Suppressor macrophage treated with lipopolysaccharide for 4 hours (primary cell): ENCODE data around the gene OTUD5.
A peak's percentile ranks its signal among the peaks of the same experiment; 100 is the strongest.

Experiments
- DNase-seq: peaks from one replicate; pipeline ENCODE4 v3.0.0-alpha.2; 2020

The OTUD5 gene

DNA sequence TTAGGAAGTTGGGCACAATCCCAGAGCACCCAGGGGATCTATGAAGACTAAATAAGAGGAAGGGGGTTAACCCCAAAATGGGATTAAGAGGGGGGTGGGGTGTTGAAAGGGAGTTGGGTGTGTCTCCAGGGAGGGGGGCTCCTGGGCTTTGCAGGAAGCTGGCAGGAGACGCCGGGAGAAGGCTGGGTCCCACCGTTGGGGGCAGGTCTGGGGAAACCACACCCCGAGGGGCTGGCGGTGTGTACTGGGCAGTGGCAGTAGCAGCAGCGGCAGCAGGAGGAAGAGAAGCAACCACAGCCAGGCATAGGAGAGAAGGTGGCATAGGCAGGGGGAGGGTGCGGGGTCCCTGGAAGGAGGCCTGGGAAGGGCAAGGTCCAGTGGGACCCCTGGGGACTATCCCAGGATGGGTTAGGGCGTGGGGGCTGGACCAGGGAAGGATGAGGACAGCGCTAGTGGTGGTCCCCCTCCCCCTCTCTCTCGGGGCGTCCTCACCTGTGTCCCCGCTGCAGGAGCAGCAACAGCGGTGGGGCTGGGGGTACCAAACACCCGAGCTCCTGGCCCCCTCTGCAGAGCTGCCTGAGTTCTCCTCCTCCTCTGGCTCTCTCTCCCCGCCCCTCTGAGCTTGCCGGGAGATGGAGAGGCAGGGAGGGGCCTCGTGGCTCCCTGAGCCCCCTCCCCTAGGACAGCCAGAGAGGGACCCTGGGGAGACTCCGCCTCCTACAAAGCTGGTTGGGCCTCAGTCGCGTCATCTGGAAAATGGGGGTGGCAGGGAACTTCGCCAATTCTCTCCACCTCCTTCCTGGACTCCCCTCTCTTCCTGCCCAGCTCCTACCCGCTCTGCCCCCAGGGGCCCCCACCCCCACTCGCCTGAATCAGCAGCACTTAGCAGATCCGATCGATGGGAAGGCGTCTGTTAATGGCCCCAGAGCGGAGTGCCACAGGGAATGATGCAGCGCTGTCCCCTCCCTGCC, 14.1 kb upstream of the OTUD5 start, which contains the start of gene KCND1:
KCND1 (minus strand) TSS at position 596 of the 971 bp plus-strand sequence. CDS start 1,573 bp downstream, outside the sequence.
- no peak for DNase-seq

GRCh38 chrX:48969471-48969870, 12.1 kb upstream of the OTUD5 start:
- no peak for DNase-seq

DNA sequence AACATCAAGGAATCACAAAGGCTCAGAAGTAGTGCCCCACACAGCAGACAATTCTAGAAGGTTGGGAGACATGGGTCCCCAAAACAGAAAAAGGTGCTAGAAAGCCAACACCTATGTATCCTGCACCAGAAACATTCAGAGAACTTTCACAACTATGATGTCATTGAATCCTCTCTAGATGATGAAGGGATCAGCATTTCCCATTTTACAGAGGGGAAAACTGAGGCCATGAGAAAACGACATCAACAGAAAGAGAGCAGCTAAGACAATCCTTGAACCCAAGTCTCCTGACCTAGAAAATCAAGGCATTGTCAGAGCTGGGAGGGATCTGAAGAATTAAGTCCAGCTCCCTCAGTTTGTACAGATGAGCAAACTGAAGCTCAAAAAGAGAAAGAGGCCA, 11.0 kb upstream of the OTUD5 start:
- DNase-seq = no peak

DNA sequence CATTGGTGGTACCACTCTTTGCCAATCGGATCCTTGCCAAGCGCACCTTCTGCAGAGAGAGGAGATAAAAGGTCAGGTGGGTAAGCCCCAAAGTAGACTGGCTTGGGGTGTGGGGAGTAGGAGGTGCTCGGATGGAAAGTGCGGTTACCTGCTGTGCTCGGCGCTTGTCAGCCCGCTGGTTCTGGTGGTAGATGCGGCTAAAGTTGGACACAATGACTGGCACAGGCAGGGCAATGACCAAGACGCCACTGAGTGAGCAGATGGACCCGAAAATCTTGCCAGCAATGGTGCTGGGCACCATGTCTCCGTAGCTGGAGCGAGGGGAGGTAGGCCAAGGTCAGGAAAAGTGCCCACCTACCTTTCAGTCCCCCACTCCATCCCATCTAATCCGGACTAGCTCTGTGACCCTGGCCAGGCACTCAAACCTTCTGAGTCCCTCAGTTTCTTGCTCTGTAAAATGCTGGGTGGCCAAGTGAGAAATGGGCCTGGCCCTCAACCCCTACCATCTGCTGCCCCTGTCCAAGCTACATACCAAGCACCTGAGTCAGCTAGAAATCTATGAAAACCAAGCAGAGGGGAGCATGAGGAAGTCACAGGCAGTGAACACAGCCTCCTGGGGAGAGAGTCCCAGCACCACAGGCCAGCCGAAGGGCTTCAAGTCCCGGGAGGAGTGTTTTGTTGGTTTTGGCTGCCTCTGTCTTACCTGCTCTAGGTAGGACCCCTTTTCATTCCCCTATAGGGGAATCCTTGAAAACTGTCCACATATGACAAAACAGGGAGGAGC, 9.6 kb upstream of the OTUD5 start:
- no peak for DNase-seq

GRCh38 chrX:48965959-48966358, 8.6 kb upstream of the OTUD5 start:
- no peak for DNase-seq

- no peak for DNase-seq
Observed at GRCh38 chrX:48961585-48962091, 4.2 kb upstream of the OTUD5 start.

DNA sequence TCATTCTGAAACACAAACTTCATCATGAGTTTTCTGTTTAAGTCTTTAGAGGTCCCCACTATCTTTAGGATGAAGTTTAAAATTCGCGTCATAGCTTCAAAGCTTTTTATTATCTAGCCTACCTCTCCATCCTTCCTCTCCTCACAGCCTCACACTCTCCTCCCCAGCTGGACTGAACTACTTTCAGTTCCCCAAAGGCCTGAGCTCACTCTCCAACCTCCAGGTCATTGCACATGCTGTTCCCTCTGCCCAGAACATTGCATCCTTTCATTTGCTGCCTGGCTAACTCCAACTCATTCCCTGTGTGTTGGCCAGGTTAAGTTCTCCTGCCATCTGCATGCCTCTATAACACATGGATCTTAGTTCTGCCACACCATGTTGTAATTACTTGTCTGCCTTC, 2.9 kb upstream of the OTUD5 start:
- peak; percentile 37 for DNase-seq

DNA sequence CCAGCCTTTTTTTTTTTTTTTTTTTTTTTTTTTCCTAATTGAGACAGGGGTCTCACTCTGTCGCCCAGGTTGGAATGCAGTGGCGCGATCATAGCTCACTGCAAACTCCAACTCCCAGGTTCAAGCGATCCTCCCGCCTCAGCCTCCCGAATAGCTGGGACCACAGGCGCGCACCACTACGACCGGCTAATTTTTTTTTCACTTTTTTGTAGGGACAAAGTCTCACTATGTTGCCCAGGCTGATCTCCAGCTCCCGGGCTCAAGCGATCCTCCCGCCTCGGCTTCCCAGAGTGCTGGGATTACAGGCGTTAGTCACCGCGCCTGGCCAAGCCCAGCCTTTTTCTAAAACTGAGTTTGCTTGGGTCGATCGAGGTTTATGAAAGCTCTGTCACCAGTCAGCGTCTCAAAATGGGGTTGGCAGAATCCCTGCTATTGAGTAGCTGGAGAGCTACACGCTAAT, 1.3 kb upstream of the OTUD5 start:
- peak; percentile 35 for DNase-seq

- peak; percentile 95 for DNase-seq
Observed at GRCh38 chrX:48957827-48958634, 624 bp upstream of the OTUD5 start.

DNA sequence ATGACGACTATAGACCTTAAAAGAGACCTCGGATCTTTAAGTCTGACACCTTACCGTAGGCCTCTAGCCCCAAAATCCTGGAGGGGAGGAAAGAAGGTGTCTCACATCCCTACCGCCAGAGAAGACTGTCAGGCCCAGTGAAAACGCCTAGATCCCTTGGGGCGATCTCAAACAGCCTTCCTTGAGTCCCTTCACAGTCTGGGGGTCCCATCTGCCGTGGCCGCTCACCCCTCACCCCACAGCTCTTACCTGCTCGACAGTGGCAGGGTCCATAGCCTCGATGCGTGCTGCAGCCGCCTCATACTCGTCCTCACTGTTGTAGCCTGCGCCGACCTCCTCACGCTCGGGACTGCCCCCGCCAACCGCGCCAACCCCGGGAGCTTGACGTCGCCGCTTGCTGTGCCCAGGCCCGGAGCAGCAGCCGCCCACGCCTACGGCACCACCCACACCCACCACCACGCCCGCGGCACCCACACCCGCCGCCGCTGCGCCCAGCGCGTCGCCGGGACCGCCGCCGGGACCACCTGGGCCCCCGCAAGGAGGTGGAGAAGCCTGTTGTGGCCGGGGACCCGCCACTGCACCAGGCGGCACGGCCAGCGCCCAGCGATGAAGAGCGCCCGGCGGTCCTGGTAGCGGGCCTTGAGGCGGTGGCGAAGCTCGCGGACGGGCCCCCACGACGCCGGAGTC, 536 bp downstream of the OTUD5 start:
- peak; percentile 44 for DNase-seq

DNA sequence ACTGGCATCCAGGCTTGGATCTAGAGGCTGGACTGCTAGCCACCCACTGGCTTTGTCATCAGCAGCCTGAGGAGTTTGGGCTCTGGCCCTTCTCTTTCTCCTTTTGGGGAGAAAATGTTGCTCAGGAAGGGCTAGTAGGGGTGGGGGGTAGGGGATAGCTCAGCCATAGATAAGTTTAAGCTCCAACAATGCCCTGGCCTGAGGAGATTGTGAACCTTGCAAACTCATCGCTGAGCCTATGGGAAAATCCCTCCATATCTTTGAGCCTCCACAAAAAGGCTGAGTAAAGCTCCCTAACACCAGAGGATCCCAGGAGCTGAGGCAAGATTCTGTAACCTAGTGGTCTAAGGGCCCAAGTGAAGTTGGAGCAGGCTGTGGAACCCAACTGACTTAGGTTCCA, 8.8 kb downstream of the OTUD5 start:
- DNase-seq = no peak

DNA sequence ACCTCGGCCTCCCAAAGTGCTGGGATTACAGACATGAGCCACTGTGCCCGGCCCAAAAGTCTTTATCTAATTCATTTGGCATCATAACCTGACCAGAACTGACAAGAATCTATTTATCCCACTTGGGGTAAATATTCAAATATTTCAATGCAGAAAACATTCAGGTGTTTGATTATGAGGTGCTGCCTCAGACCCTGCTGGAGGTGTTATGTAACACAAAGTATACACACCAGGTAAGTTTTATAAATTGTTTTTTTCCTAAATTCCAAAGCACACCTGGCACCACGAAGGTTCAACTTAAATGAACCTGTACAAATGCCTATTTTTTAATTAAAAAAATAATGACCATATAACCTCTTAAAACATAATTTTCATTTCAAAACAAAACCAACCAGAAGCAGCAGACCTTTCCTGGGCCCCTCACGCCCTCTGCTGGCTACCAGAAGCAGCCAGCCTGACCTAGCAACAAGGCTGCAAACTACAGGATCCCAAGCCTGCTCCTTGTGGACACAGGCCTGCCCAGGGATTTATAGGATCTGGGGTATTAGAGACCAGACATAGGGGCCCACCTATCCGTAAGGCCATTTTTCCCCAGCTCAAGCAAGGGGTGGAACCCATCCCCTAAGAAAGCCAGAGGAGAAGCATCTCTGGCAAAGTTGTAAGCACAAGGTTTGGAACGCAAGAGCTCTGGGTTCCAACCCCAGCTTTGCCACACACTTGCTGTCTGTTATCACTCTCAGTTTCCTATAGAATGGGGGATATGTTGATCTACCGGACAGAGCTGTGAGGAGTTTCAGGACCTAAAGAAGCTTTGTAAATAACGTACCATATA, 11.7 kb downstream of the OTUD5 start:
- DNase-seq = peak; percentile 58

DNA sequence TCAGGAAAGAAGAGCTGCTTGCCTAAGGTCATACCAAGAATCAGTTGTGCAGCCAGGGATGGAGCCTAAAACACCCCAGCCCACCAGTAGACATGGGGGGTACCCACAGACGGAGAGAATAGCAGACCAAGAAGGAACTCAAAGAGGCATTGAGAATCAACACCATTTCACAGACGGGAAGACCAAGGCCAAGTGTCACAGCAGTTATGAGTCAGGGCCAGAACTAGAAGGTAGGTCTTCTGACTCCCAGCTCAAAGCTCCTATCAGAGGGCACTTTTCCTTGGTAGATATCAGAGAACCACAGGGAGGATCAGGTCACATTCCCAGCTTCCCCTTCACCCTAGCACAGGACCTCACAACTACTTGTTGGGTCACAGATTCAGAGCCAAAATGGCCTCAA, 14.5 kb downstream of the OTUD5 start:
- DNase-seq = no peak

- DNase-seq = no peak
Observed at GRCh38 chrX:48940404-48940955, 16.9 kb downstream of the OTUD5 start.

GRCh38 chrX:48939524-48940228, 17.7 kb downstream of the OTUD5 start:
- DNase-seq = no peak

DNA sequence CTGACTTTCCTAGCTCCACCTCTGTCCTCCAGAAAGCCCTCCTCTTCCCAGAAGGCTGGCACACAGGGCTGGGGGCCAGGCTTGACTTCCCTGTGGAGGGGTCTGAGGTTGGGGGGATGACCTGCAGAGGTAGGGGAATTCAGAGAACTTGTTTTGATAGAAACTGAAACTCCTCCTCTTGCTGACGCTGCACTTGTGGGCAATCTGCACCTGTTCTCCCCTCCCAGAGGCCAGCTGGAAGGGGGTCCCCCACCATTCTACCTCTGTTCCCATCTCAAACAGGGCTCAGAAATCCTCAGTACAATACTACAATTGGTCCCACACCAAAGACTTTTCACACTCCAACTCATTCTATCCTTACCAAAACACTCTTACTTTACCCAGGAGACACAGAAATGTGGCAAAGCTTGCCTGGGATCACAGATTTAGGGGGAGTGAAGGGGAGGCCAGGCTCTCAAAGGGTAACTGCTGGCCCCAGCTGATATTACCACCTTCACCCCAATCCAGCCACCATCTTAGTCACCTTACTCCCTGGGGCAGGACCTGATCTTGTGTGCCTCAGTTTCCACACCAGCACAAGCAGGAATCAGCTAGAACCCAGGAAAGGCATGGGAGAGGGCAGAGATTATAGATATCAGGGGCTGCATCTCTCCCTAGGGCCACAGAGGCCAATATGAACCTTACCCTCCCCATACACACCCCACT, 18.5 kb downstream of the OTUD5 start:
- no peak for DNase-seq

GRCh38 chrX:48937054-48937907, 20.1 kb downstream of the OTUD5 start:
- DNase-seq = peak; percentile 81

DNA sequence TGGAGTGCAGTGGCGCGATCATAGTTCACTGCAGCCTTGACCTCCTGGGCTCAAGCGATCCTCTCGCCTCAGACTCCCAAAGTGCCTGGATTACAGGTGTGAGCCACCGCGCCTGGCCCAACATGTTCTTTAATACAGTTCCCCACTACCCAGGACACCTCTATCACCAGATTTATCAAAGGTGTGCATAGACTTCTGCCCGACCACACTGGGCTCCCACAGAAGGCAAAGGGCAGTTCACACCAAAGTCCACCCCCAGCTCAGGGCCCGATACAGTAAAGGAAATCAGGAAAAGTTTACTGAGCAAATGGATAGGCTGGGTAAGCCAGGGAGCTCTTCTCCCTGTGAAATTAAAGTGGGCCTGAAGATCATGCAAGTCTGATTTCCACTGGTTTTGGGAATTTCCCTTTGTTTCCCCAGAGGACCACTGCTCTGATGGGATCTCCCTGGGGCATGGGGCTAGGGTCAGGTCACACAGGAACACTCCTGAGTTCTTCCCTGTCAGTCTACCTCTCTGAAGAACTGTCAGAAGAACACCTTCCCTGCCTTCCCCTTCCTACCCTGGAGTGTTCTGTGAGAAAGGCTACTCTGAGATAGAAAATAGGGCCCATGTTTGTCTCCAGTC, 20.9 kb downstream of the OTUD5 start:
- DNase-seq = peak; percentile 43
